Parathyroid adenoma (tissue), 2 donors: Measurements from ENCODE around the gene NRN1.

Experiments
- H2AFZ ChIP-seq: fragments of 300-600 bp; sonication (generic); one replicate; pipeline ENCODE4 v1.7.0; 2017; ENCODE audit warnings: antibody characterized with exemption, mild to moderate bottlenecking
- H3K27ac ChIP-seq: fragments of 300-600 bp; sonication (generic); one replicate; pipeline ENCODE4 v1.7.0; 2017
- H3K27me3 ChIP-seq: fragments of 300-600 bp; sonication (generic); one replicate; pipeline ENCODE4 v1.7.0; 2017; ENCODE audit warnings: low read length; ENCODE audit not compliant: control insufficient read depth, insufficient read depth
- H3K36me3 ChIP-seq: fragments of 300-600 bp; sonication (generic); one replicate; pipeline ENCODE4 v1.7.0; 2017; ENCODE audit warnings: low read length; ENCODE audit not compliant: control insufficient read depth, insufficient read depth
- H3K4me1 ChIP-seq: fragments of 300-600 bp; sonication (generic); one replicate; pipeline ENCODE4 v1.7.0; 2017; ENCODE audit warnings: control low read depth
- H3K4me2 ChIP-seq: fragments of 300-600 bp; sonication (generic); one replicate; pipeline ENCODE4 v1.7.0; 2017; ENCODE audit warnings: low read length
- H3K4me3 ChIP-seq: fragments of 300-600 bp; sonication (generic); one replicate; pipeline ENCODE4 v1.7.0; 2017; ENCODE audit warnings: low read depth, low read length
- H3K79me2 ChIP-seq: fragments of 300-600 bp; sonication (generic); one replicate; pipeline ENCODE4 v1.7.0; 2017; ENCODE audit warnings: control low read depth
- H3K9ac ChIP-seq: fragments of 300-600 bp; sonication (generic); one replicate; pipeline ENCODE4 v1.7.0; 2017; ENCODE audit warnings: mild to moderate bottlenecking
- H3K9me3 ChIP-seq: fragments of 300-600 bp; sonication (generic); one replicate; pipeline ENCODE4 v1.7.0; 2017; ENCODE audit warnings: low read length; ENCODE audit not compliant: control insufficient read depth
- CTCF ChIP-seq: fragments of 300-600 bp; sonication (generic); IDR thresholded peaks from one replicate; pipeline ENCODE4 v1.7.0; 2017; ENCODE audit warnings: antibody characterized with exemption, mild to moderate bottlenecking
- donor health status: primary hyperparathyroidism.

The NRN1 gene

DNA sequence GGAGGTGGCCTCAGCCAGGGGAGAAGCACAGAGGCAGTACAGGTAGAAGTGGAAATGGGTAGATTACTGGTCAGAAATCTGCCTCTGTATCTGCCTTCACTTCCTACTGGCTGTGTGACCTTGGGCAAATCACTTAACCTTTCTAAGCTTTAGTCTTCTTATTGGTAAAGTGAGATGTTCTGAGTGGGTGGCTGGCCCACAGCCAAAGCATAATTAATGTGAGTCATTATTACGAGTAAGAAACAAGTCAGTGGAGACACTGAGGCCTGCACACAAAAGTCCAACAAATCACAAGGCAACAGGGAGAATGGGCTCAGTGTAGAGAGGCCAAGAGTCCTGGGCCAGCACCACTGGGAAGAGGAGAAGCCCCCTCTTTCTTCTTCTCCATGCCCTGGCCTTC, 39.1 kb downstream of the NRN1 start:
- Histone ChIP-seq H3K27me3 (no peaks in the 10 kb centered on the region), H3K9me3 (no peaks in the 10 kb centered on the region), H3K9ac (no peak overlapping the region), H2AFZ (no peak overlapping the region), H3K4me1 (no peaks in the 10 kb centered on the region), H3K36me3 (no peaks in the 10 kb centered on the region), H3K27ac (no peak overlapping the region), H3K4me2 (no peak overlapping the region), H3K79me2 (no peaks in the 10 kb centered on the region), H3K4me3 (no peak overlapping the region)
- TF ChIP-seq CTCF: no peak

- H3K4me1 ChIP-seq: no peaks in the 10 kb centered on the region
- no peaks in the 10 kb centered on the region for H3K27me3 ChIP-seq
- no peak overlapping the region for H3K27ac ChIP-seq
- no peaks in the 10 kb centered on the region for H3K79me2 ChIP-seq
- no peak overlapping the region for H3K9ac ChIP-seq
- no peak overlapping the region for H2AFZ ChIP-seq
- H3K4me3 ChIP-seq: no peak overlapping the region
- no peak overlapping the region for H3K4me2 ChIP-seq
- H3K36me3 ChIP-seq: no peaks in the 10 kb centered on the region
- no peak for TF ChIP-seq CTCF
- H3K9me3 ChIP-seq: no peaks in the 10 kb centered on the region
These were observed 43.9 kb downstream of the NRN1 start for GRCh38 chr6:5962794-5963193.

- no peak overlapping the region for H2AFZ ChIP-seq
- H3K27ac ChIP-seq: no peak overlapping the region
- no peaks in the 10 kb centered on the region for H3K36me3 ChIP-seq
- no peaks in the 10 kb centered on the region for H3K27me3 ChIP-seq
- no peaks in the 10 kb centered on the region for H3K9me3 ChIP-seq
- H3K9ac ChIP-seq: no peak overlapping the region
- TF ChIP-seq CTCF: no peak
- no peak overlapping the region for H3K4me3 ChIP-seq
- H3K4me1 ChIP-seq: no peaks in the 10 kb centered on the region
- H3K4me2 ChIP-seq: no peak overlapping the region
- no peaks in the 10 kb centered on the region for H3K79me2 ChIP-seq
These were observed 44.9 kb downstream of the NRN1 start for GRCh38 chr6:5961836-5962235.

GRCh38 chr6:5960456-5960855, 46.3 kb downstream of the NRN1 start:
- Histone ChIP-seq H3K4me2 (no peak overlapping the region), H3K4me3 (no peak overlapping the region), H3K36me3 (no peaks in the 10 kb centered on the region), H2AFZ (no peak overlapping the region), H3K9ac (no peak overlapping the region), H3K4me1 (no peaks in the 10 kb centered on the region), H3K27me3 (no peaks in the 10 kb centered on the region), H3K79me2 (no peaks in the 10 kb centered on the region), H3K27ac (no peak overlapping the region), H3K9me3 (no peaks in the 10 kb centered on the region)
- TF ChIP-seq CTCF: no peak

- TF ChIP-seq CTCF: no peak
- Histone ChIP-seq H3K27ac (no peak overlapping the region), H3K4me2 (no peak overlapping the region), H3K27me3 (no peaks in the 10 kb centered on the region), H3K4me1 (no peaks in the 10 kb centered on the region), H3K4me3 (no peak overlapping the region), H3K9ac (no peak overlapping the region), H2AFZ (no peak overlapping the region), H3K36me3 (no peaks in the 10 kb centered on the region), H3K9me3 (no peaks in the 10 kb centered on the region), H3K79me2 (no peaks in the 10 kb centered on the region)
These were observed 47.8 kb downstream of the NRN1 start for GRCh38 chr6:5958921-5959320.
